ENCODE results near the gene HLA-DMB.
A peak's percentile ranks its signal among the peaks of the same experiment; 100 is the strongest.

HLA-DMB gene

DNA sequence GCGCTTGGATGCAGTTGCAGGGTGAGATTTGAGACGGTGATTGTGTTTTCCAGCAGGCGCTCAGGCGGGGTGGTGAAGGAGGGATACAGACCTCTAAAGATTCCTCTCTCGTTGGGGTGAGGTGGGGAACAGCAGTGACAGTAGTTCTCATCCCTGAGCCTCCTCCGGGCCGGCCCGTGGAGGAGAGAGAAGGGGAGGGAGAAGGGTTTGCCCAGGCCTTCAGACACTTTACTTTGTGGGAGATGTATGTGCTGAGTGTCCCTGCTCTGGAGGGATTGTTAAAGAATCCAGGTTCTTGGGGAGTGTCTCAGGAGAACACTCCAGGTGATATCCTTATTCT, 45.9 kb downstream of the HLA-DMB start:
- FAIRE-seq = peak; percentile 9
- TF ChIP-seq POU2F2 (IDR thresholded peaks at IDR 0.05; ENCODE audit: low read depth, low read length) (no peak), POLR2A (IDR thresholded peaks at IDR 0.05; ENCODE audit: low read depth, low read length) (no peak), SPI1 (IDR thresholded peaks at IDR 0.05; ENCODE audit: low read depth, low read length) (no peak), POLR2AphosphoS5 (IDR thresholded peaks at IDR 0.05; ENCODE audit: low read depth, low read length) (no peak), TAF1 (IDR thresholded peaks at IDR 0.05; ENCODE audit: low read depth, low read length) (no peak)
- no peak for DNase-seq (ENCODE audit: insufficient read length, low spot score)

DNA sequence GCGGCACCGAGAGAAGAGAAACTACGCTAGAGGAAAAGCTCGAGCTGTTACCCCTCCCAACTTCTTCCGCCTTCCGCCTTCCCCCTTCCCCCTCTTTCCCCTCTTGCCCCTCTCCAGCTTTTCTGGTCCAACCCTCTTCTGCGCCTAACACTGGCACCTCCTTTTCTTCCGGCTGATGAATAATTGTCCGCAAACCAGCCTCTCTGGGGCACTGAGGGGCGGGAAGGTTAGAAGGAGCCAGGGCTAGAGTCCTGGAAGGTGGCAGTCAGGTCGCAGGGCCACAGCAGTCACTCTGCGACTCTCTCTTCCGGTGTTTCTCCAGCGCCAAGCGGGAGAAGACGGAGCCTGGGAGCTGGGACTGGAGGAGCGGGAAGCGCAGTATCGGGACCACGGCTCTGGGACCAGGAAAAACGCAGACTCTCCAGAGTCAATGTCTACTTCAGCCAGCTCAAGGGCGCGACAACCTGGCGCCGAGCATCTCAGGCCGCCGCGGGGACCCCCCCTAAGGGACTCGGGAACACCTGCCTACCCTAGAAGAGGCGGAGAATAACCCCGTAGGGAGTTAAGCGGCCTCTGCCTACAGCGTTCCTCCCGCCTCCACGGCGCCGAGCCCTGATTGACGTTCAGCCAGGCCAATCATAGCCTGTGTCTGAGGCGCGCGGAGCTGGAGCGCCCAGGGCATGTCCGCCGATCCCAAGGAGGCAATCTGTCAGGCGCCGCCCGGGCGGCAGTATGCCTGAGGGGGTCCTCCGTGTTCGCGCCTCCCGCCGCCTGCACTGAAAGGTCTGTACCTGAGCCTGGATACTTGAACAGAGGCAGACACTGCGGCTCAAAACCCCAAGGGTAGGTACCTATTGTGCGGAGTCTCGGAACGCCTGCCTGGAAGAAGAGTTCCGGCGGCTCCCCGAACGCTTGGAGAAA, 46.5 kb downstream of the HLA-DMB start:
- 0 out of 2 replicates have a peak, but pooled peaks have one; percentile 11 for TF ChIP-seq POLR2A (IDR thresholded peaks at IDR 0.05; ENCODE audit: low read depth, low read length)
- TF ChIP-seq POLR2AphosphoS5 (IDR thresholded peaks at IDR 0.05; ENCODE audit: low read depth, low read length) = peak; percentile 47; the same call in 1 of the 2 replicates
- peak; percentile 40; the same call in 1 of the 2 replicates for TF ChIP-seq TAF1 (IDR thresholded peaks at IDR 0.05; ENCODE audit: low read depth, low read length)
- no peak for TF ChIP-seq POU2F2 (IDR thresholded peaks at IDR 0.05; ENCODE audit: low read depth, low read length)
- DNase-seq (ENCODE audit: insufficient read length, low spot score) = peak; percentile 88
- peak; percentile 98 for FAIRE-seq

DNA sequence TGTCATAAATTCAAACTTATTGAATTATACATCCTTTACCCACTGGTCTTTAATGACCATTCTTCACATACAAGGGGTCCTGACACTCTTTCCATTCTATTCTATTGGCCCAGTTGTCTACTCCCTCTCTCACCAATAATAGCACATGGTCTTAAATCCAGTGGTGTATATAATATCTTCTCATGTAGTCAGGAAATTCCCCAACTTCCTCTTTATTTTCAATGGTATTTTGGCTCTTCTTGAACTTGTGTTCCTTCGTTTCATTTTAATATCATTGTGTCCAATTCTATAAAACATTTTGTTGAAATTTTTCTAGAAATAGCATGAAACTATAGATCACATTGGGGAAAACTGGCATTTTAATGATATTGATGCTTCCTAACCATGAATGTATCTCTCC, 50.0 kb downstream of the HLA-DMB start:
- DNase-seq (ENCODE audit: insufficient read length, low spot score) (no peak), FAIRE-seq (no peak)
- no peak for TF ChIP-seq TAF1 (IDR thresholded peaks at IDR 0.05; ENCODE audit: low read depth, low read length)
- no peak for TF ChIP-seq SPI1 (IDR thresholded peaks at IDR 0.05; ENCODE audit: low read depth, low read length)
- no peak for TF ChIP-seq POLR2AphosphoS5 (IDR thresholded peaks at IDR 0.05; ENCODE audit: low read depth, low read length)
- TF ChIP-seq POLR2A (IDR thresholded peaks at IDR 0.05; ENCODE audit: low read depth, low read length) = no peak
- TF ChIP-seq PAX5 (IDR thresholded peaks at IDR 0.05; ENCODE audit: insufficient read depth, low read length, severe bottlenecking) = no peak
- no peak for TF ChIP-seq POU2F2 (IDR thresholded peaks at IDR 0.05; ENCODE audit: low read depth, low read length)

DNA sequence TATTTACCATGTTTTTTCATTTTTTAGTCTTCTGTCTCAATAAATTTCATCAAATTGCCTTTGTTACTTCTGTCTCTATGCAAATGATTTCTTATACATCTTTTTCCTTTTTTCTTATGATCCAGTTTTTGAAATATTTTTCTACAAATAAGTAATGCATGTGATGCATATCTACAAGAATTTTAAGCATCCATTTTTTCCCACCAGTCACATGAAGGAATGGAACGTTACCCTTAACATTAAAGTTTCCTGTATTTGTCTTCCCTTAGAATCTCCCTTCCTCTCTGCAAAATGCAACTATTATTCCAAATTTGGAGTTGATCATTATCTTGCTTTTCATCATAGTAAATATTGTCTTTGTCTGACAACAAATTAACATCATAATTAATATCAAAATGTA, 51.3 kb downstream of the HLA-DMB start:
- FAIRE-seq = no peak
- DNase-seq (ENCODE audit: insufficient read length, low spot score) = no peak
- TF ChIP-seq SPI1 (IDR thresholded peaks at IDR 0.05; ENCODE audit: low read depth, low read length) = no peak
- no peak for TF ChIP-seq POLR2A (IDR thresholded peaks at IDR 0.05; ENCODE audit: low read depth, low read length)

DNA sequence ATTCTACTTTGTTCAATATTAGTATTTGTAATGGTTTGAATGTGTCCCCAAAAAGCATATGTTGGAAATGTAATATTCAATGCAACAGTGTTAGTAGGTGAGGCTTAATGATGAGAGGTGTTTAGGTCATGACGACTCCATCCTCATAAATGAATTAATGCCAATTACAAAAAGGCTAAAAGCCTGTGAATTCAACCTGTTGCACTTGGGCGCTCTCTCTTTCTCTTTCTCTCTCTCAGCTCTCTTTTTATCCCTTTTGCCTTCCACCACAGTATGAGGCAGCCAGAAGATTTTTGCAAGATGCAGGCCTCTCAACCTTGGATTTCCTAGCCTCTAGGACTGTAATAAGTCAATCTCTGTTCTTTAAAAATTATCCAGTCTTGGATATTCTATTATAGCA, 52.3 kb downstream of the HLA-DMB start:
- DNase-seq (ENCODE audit: insufficient read length, low spot score) (no peak), FAIRE-seq (no peak)
- TF ChIP-seq POU2F2 (IDR thresholded peaks at IDR 0.05; ENCODE audit: low read depth, low read length) (no peak), PAX5 (IDR thresholded peaks at IDR 0.05; ENCODE audit: insufficient read depth, low read length, severe bottlenecking) (no peak), POLR2AphosphoS5 (IDR thresholded peaks at IDR 0.05; ENCODE audit: low read depth, low read length) (no peak), POLR2A (IDR thresholded peaks at IDR 0.05; ENCODE audit: low read depth, low read length) (no peak), TAF1 (IDR thresholded peaks at IDR 0.05; ENCODE audit: low read depth, low read length) (no peak)

DNA sequence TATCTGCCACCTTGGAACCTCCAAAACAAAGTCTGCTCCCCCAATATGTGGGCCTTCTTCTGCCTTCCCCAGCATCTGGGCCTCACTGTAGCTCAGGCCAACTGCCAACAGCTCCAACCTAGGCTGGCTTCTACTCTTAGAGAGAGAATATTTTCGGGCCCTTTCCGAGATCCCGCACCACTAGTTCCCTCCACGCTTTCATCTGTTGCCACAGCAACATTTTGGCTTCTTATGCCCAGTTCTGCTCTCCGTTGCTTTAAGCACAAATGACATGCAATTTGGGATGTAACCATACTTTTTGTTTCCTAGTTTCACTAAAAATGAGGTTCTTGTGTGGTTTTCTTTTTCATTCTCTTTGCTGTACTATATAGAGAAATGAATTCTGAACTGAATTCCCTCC, 53.2 kb downstream of the HLA-DMB start:
- DNase-seq (ENCODE audit: insufficient read length, low spot score) (no peak), FAIRE-seq (no peak)
- TF ChIP-seq SPI1 (IDR thresholded peaks at IDR 0.05; ENCODE audit: low read depth, low read length) (no peak), POLR2A (IDR thresholded peaks at IDR 0.05; ENCODE audit: low read depth, low read length) (no peak), POU2F2 (IDR thresholded peaks at IDR 0.05; ENCODE audit: low read depth, low read length) (no peak), TAF1 (IDR thresholded peaks at IDR 0.05; ENCODE audit: low read depth, low read length) (no peak), PAX5 (IDR thresholded peaks at IDR 0.05; ENCODE audit: insufficient read depth, low read length, severe bottlenecking) (no peak), POLR2AphosphoS5 (IDR thresholded peaks at IDR 0.05; ENCODE audit: low read depth, low read length) (no peak)

DNA sequence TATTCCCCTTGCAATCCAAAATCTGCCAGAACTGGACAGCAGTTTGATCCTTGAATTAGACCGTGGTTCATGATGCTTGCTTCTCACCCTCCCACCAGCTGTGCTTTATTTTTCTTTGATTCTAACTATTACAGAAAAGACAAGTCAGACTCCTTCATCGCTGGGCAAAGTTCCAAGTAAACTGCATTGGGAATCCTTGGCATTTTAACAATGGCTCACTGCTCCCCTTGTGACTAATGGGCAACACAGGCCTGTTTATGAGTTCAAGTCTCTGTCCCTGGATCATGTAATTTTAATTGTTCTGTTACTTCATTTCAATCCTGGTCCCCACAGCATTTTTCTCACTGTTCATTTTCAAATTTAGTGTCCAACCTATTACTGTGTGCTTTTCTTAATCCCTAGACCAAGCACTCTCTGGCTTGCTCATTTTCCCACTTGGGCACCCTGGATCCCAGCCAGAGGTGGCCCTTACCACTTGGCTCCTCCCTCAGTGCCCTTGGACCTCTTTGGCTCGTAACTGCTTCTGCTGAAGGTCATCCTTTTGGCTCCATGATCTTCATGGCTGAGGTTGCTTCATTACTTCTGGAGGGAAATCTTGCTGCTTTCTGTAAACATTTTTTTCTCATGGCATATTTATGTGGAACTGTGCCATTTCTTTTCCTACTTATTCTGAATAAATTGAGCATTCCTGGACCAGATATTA, 54.0 kb downstream of the HLA-DMB start:
- DNase-seq (ENCODE audit: insufficient read length, low spot score) = no peak
- TF ChIP-seq SPI1 (IDR thresholded peaks at IDR 0.05; ENCODE audit: low read depth, low read length) (no peak), POLR2AphosphoS5 (IDR thresholded peaks at IDR 0.05; ENCODE audit: low read depth, low read length) (no peak), PAX5 (IDR thresholded peaks at IDR 0.05; ENCODE audit: insufficient read depth, low read length, severe bottlenecking) (no peak), POLR2A (IDR thresholded peaks at IDR 0.05; ENCODE audit: low read depth, low read length) (no peak), POU2F2 (IDR thresholded peaks at IDR 0.05; ENCODE audit: low read depth, low read length) (no peak), TAF1 (IDR thresholded peaks at IDR 0.05; ENCODE audit: low read depth, low read length) (no peak)
- no peak for FAIRE-seq

DNA sequence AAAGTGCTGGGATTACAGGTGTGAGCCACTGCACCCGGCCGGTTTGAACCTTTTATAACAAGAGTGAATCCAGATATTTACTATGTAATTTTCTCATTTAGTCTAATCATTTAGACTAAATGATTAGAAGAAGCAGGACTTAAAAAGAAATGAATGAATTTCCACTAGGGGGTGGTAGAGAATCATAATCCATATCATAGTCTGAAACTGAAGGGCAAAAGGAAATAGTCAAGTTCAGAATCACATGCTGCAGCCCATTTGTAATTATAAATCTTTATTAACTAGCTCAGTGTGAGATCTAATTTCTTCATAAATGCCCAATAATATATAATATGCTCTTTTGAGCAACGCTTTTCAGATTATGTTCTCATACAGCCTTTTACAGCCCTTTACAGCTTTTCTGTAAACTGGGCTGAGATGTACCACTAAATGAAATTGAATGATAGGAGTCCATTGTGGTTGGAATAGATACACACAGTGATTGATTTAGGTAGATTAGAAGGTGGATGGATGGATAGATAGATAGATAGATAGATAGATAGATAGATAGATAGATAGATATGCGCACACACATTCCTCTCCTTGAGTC, 55.0 kb downstream of the HLA-DMB start:
- peak; percentile 35 for FAIRE-seq

More for the DNA sequence above, 55.0 kb downstream of the HLA-DMB start:
- TF ChIP-seq POU2F2 (IDR thresholded peaks at IDR 0.05; ENCODE audit: low read depth, low read length) (no peak), PAX5 (IDR thresholded peaks at IDR 0.05; ENCODE audit: insufficient read depth, low read length, severe bottlenecking) (no peak), SPI1 (IDR thresholded peaks at IDR 0.05; ENCODE audit: low read depth, low read length) (no peak), TAF1 (IDR thresholded peaks at IDR 0.05; ENCODE audit: low read depth, low read length) (no peak), POLR2AphosphoS5 (IDR thresholded peaks at IDR 0.05; ENCODE audit: low read depth, low read length) (no peak), POLR2A (IDR thresholded peaks at IDR 0.05; ENCODE audit: low read depth, low read length) (no peak)
- no peak for DNase-seq (ENCODE audit: insufficient read length, low spot score)
